ENCODE results near the gene CEP120.
"Not testable (repeated sequence)": the region's sequence is repeated elsewhere in the genome, so short reads cannot be mapped to it uniquely, and the experiment has no call there.

Gene CEP120

GRCh38 chr5:123423278-123424149 lies at the start of gene CEP120:
Gene CEP120, minus strand, starts transcription at chr5:123423403. Its CDS starts 405 bp downstream, at chr5:123422998.
- peak; percentile 100 for DNase-seq

- DNase-seq: no peak
Measured at GRCh38 chr5:123472150-123472924, 49.1 kb upstream of the CEP120 start.

- DNase-seq: no peak
Measured at GRCh38 chr5:123471385-123471784, 48.2 kb upstream of the CEP120 start.

- DNase-seq: not testable (repeated sequence)
Measured at GRCh38 chr5:123466839-123467238, 43.6 kb upstream of the CEP120 start.

- DNase-seq: peak; percentile 33
Measured at GRCh38 chr5:123460296-123460729, 37.1 kb upstream of the CEP120 start.

- DNase-seq: not testable (repeated sequence)
Measured at GRCh38 chr5:123458994-123459393, 35.8 kb upstream of the CEP120 start.

- DNase-seq: no peak
Measured at GRCh38 chr5:123456242-123456641, 33.0 kb upstream of the CEP120 start.

- DNase-seq: peak; percentile 9
Measured at GRCh38 chr5:123455640-123456039, 32.4 kb upstream of the CEP120 start.

GRCh38 chr5:123455095-123455494 lies 31.9 kb upstream of the CEP120 start:
- no peak for DNase-seq

GRCh38 chr5:123454259-123454911 lies 31.2 kb upstream of the CEP120 start:
- DNase-seq: no peak

GRCh38 chr5:123452401-123452800 lies 29.2 kb upstream of the CEP120 start:
- no peak for DNase-seq

GRCh38 chr5:123451047-123451446 lies 27.8 kb upstream of the CEP120 start:
- no peak for DNase-seq

- DNase-seq: peak; percentile 33
Measured at GRCh38 chr5:123450640-123451039, 27.4 kb upstream of the CEP120 start.

- no peak for DNase-seq
Measured at GRCh38 chr5:123450114-123450513, 26.9 kb upstream of the CEP120 start.

GRCh38 chr5:123449424-123449974 lies 26.3 kb upstream of the CEP120 start:
- no peak for DNase-seq

GRCh38 chr5:123448743-123449142 lies 25.5 kb upstream of the CEP120 start:
- DNase-seq: no peak

- no peak for DNase-seq
Measured at GRCh38 chr5:123448017-123448617, 24.9 kb upstream of the CEP120 start.

- no peak for DNase-seq
Measured at GRCh38 chr5:123444016-123444415, 20.8 kb upstream of the CEP120 start.

GRCh38 chr5:123441408-123441807 lies 18.2 kb upstream of the CEP120 start:
- no peak for DNase-seq

- DNase-seq: no peak
Measured at GRCh38 chr5:123440456-123441181, 17.4 kb upstream of the CEP120 start.

GRCh38 chr5:123439709-123440108 lies 16.5 kb upstream of the CEP120 start:
- DNase-seq: no peak

- DNase-seq: no peak
Measured at GRCh38 chr5:123438902-123439301, 15.7 kb upstream of the CEP120 start.

Data from hematopoietic multipotent progenitor cell treated with erythropoietin and hydrocortisone succinate and interleukin-3 and kit ligand, for 4 days (in vitro differentiated cells).